Neural crest cell (in vitro differentiated cells): ENCODE results near the gene RHBDL1. TPM values are rescaled to one million over a fixed set of nuclear protein-coding genes. Genes with fewer than 3 reads are reported as not detected.

Experiments
- DNase-seq: peaks from one replicate; pipeline ENCODE4 v3.0.0; 2021; ENCODE audit warnings: low read depth, mixed read lengths, low spot score
- H3K27ac Mint-ChIP-seq: one replicate; pipeline ENCODE4 v1.8.0; 2021; ENCODE audit warnings: mild to moderate bottlenecking, mixed read lengths; ENCODE audit not compliant: unreplicated experiment
- H3K27me3 Mint-ChIP-seq: 2 replicates; pipeline ENCODE4 v1.8.0; 2021; ENCODE audit warnings: low read depth, mild to moderate bottlenecking, mixed read lengths
- H3K36me3 Mint-ChIP-seq: 2 replicates; pipeline ENCODE4 v1.8.0; 2021; ENCODE audit warnings: low read depth, mild to moderate bottlenecking, mixed read lengths
- H3K4me1 Mint-ChIP-seq: 2 replicates; pipeline ENCODE4 v1.8.0; 2021; ENCODE audit warnings: mixed read lengths
- H3K4me3 Mint-ChIP-seq: one replicate; pipeline ENCODE4 v1.8.0; 2021; ENCODE audit warnings: mild to moderate bottlenecking, mixed read lengths
- H3K9me3 Mint-ChIP-seq: 2 replicates; pipeline ENCODE4 v1.8.0; 2021; ENCODE audit warnings: mixed read lengths
- total RNA-seq: library from RNA; stranded (reverse); gene quantifications from 2 replicates; pipeline ENCODE4 v1.2.1, GENCODE V29; 2021
- TF ChIP-seq, protein P1 (sequence below): fragments of 200-600 bp; sonication (generic); conservative IDR thresholded peaks from 2 replicates; pipeline ENCODE4 v1.5.0; 2021; ENCODE audit warnings: antibody characterized with exemption, mild to moderate bottlenecking

The RHBDL1 gene
- total RNA-seq, 1 donor from 2014 or later = 3.1 TPM

DNA sequence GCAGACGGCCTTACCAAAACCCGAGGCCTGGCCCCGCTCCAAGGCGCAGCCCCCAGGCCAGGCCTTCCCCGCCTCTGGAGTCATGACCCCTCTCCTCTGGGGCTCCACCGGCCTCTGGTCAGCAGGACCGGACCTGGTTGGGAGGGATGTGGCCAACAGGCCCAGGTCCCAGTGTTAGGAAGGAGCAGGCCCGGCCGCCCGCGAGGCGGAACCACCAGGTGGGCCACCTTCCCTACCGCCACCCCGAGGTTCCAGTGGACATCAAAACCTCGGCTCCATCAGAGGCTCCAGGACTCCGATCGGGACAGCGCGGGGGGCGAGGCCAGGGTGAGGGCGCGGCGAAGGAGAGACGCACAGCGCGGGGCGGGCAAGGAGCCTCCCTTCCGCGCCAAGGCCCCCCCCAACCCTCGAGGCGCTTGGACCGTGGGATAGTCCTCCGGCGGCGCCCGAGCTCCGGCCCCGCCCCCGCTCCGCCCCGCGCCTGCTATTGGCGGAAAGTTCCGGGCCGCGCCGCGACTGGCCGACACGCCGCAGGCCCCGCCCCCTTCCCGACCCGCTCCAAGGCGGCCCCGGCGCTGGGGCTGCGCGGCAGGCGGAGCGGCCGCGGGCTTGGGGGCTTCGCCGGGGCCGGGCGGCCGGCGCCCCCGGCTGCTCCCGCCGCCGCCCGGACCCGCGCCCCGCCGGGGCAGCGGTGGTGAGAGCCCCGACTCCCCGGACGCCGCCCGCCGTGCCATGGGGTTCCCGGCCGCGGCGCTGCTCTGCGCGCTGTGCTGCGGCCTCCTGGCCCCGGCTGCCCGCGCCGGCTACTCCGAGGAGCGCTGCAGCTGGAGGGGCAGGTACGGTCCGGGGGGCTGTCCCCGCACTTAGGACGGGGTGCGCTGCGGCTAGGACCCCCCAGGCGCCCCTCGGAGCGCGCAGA lies 39.3 kb downstream of the RHBDL1 start, which contains the start of gene METRN:
METRN (plus strand) TSS at position 561 of the 919 bp plus-strand sequence; CDS start at position 733, 172 bp downstream.
- Mint-ChIP-seq H3K27ac (peak within 1 kb of the TSS; percentile 96), H3K36me3 (no peaks in the 10 kb centered on the region), H3K4me1 (peaks cover 29% of the 10 kb centered on the region), H3K9me3 (no peaks in the 10 kb centered on the region), H3K4me3 (peak within 1 kb of the TSS; percentile 95), H3K27me3 (peaks cover 16% of the 10 kb centered on the region)
- peak; percentile 94 for DNase-seq
- TF ChIP-seq, protein P1, sequence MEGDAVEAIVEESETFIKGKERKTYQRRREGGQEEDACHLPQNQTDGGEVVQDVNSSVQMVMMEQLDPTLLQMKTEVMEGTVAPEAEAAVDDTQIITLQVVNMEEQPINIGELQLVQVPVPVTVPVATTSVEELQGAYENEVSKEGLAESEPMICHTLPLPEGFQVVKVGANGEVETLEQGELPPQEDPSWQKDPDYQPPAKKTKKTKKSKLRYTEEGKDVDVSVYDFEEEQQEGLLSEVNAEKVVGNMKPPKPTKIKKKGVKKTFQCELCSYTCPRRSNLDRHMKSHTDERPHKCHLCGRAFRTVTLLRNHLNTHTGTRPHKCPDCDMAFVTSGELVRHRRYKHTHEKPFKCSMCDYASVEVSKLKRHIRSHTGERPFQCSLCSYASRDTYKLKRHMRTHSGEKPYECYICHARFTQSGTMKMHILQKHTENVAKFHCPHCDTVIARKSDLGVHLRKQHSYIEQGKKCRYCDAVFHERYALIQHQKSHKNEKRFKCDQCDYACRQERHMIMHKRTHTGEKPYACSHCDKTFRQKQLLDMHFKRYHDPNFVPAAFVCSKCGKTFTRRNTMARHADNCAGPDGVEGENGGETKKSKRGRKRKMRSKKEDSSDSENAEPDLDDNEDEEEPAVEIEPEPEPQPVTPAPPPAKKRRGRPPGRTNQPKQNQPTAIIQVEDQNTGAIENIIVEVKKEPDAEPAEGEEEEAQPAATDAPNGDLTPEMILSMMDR = no peak

- peak overlapping the region; percentile 96 for H3K27ac Mint-ChIP-seq
- peak overlapping the region; percentile 95 for H3K4me3 Mint-ChIP-seq
- H3K4me1 Mint-ChIP-seq = peaks cover 32% of the 10 kb centered on the region
- no peaks in the 10 kb centered on the region for H3K9me3 Mint-ChIP-seq
- no peaks in the 10 kb centered on the region for H3K36me3 Mint-ChIP-seq
- peaks cover 17% of the 10 kb centered on the region for H3K27me3 Mint-ChIP-seq
- TF ChIP-seq, protein P1 = peak; percentile 14
- DNase-seq = no peak
These were observed 40.2 kb downstream of the RHBDL1 start for GRCh38 chr16:715477-716199.

DNA sequence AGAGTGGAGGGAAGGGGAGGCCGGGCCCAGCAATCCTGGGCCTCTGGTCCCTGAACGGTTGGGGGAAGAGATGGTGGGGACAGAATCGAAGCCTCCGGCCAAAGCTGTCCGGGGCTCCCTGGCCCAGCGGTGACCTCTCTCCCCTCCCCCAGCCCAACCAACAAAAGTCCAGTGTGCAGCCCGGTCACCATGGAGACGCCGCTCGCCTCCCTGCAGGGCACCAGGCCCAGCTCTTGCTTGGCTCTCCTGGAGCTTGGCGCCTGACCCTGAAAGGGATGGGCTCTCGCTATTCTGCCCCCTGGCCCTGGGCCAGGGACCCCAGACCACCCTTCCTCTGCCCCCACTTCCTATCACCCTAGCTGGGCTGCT lies 40.7 kb downstream of the RHBDL1 start:
- H3K4me3 Mint-ChIP-seq = peak overlapping the region; percentile 95
- H3K27ac Mint-ChIP-seq = peak overlapping the region; percentile 96
- H3K9me3 Mint-ChIP-seq = no peaks in the 10 kb centered on the region
- peaks cover 32% of the 10 kb centered on the region for H3K4me1 Mint-ChIP-seq
- TF ChIP-seq, protein P1 = no peak
- H3K27me3 Mint-ChIP-seq = peaks cover 17% of the 10 kb centered on the region
- peak; percentile 90 for DNase-seq
- no peaks in the 10 kb centered on the region for H3K36me3 Mint-ChIP-seq

DNA sequence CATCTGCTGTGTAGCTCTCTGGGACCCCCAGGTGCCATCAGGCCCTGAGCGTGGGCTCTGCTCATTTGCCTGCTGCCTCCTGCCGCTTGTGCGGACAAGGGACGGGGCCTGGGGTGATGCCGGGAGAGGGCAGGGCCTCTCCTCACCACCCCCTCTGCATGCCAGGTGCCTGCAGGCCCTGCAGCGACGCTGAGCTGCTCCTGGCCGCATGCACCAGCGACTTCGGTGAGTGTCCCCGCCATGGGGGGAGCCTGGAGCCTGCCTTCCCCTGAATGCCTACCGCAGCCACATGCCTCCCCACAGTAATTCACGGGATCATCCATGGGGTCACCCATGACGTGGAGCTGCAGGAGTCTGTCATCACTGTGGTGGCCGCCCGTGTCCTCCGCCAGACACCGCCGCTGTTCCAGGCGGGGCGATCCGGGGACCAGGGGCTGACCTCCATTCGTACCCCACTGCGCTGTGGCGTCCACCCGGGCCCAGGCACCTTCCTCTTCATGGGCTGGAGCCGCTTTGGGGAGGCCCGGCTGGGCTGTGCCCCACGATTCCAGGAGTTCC lies 41.4 kb downstream of the RHBDL1 start:
- H3K4me3 Mint-ChIP-seq = peak overlapping the region; percentile 95
- H3K9me3 Mint-ChIP-seq = no peaks in the 10 kb centered on the region
- no peaks in the 10 kb centered on the region for H3K36me3 Mint-ChIP-seq
- TF ChIP-seq, protein P1 = no peak
- H3K27ac Mint-ChIP-seq = no peak overlapping the region
- peaks cover 17% of the 10 kb centered on the region for H3K27me3 Mint-ChIP-seq
- no peak for DNase-seq
- H3K4me1 Mint-ChIP-seq = peaks cover 32% of the 10 kb centered on the region

- no peak for DNase-seq
- Mint-ChIP-seq H3K4me1 (peaks cover 30% of the 10 kb centered on the region), H3K27ac (peak overlapping the region; percentile 86), H3K27me3 (peaks cover 16% of the 10 kb centered on the region), H3K4me3 (peak overlapping the region; percentile 80), H3K36me3 (no peaks in the 10 kb centered on the region), H3K9me3 (no peaks in the 10 kb centered on the region)
- TF ChIP-seq, protein P1 = no peak
These were observed 42.2 kb downstream of the RHBDL1 start for GRCh38 chr16:717450-718245.
